ENCODE results near the gene DDHD1.

- TF ChIP-seq POLR2A (IDR thresholded peaks at IDR 0.05): no peak
- no peak for TF ChIP-seq CTCF (IDR thresholded peaks at IDR 0.05)
These were observed 110.0 kb downstream of the DDHD1 start for GRCh38 chr14:53043027-53043581.

Data from right lobe of liver (tissue), 4 donors.